Mesendoderm (in vitro differentiated cells): ENCODE results near the gene C18orf63.

Source experiments
- DNase-seq: peaks from one replicate; pipeline ENCODE4 v3.0.0; 2013
- H2AK5ac ChIP-seq: 2 replicates; pipeline ENCODE4 v1.6.1; 2013; ENCODE audit warnings: low read length, inconsistent platforms
- H2BK120ac ChIP-seq: 2 replicates; pipeline ENCODE4 v1.6.1; 2013; ENCODE audit warnings: low read depth, mild to moderate bottlenecking, low read length, moderate library complexity, mixed read lengths
- H2BK15ac ChIP-seq: replicated peaks from 2 replicates; pipeline ENCODE4 v1.6.1; 2013; ENCODE audit warnings: low read depth, mild to moderate bottlenecking, moderate library complexity
- H2BK5ac ChIP-seq: 2 replicates; pipeline ENCODE4 v1.6.1; 2013; ENCODE audit warnings: low read length, inconsistent platforms
- H3K18ac ChIP-seq: 2 replicates; pipeline ENCODE4 v1.6.1; 2013; ENCODE audit warnings: mild to moderate bottlenecking, low read length, mixed read lengths
- H3K23ac ChIP-seq: one replicate; pipeline ENCODE4 v1.6.1; 2013; ENCODE audit warnings: low read length
- H3K27ac ChIP-seq: 2 replicates; pipeline ENCODE4 v1.5.1; 2013; ENCODE audit warnings: low read depth, mild to moderate bottlenecking, inconsistent platforms, low read length, moderate library complexity
- H3K27me3 ChIP-seq: 2 replicates; pipeline ENCODE4 v1.6.1; 2013; ENCODE audit warnings: low read length, control low read depth, mild to moderate bottlenecking, inconsistent platforms; ENCODE audit not compliant: insufficient read depth, poor library complexity
- H3K36me3 ChIP-seq: 2 replicates; pipeline ENCODE4 v1.6.1; 2013; ENCODE audit warnings: low read length, inconsistent platforms; ENCODE audit not compliant: control insufficient read depth, insufficient read depth
- H3K4ac ChIP-seq: one replicate; pipeline ENCODE4 v1.6.1; 2013; ENCODE audit warnings: low read depth, mild to moderate bottlenecking, low read length, moderate library complexity
- H3K4me1 ChIP-seq: 2 replicates; pipeline ENCODE4 v1.6.1; 2013; ENCODE audit warnings: low read depth, low read length, inconsistent platforms; ENCODE audit not compliant: control insufficient read depth
- H3K4me2 ChIP-seq: 2 replicates; pipeline ENCODE4 v1.6.1; 2013; ENCODE audit warnings: low read length
- H3K4me3 ChIP-seq: 2 replicates; pipeline ENCODE4 v1.5.1; 2013; ENCODE audit warnings: mild to moderate bottlenecking, low read length
- H3K56ac ChIP-seq: one replicate; pipeline ENCODE4 v1.6.1; 2013; ENCODE audit warnings: low read length
- H3K79me1 ChIP-seq: 2 replicates; pipeline ENCODE4 v1.6.1; 2013; ENCODE audit warnings: low read length, inconsistent platforms
- H3K79me2 ChIP-seq: 2 replicates; pipeline ENCODE4 v1.6.1; 2013; ENCODE audit warnings: mild to moderate bottlenecking, low read length; ENCODE audit not compliant: control insufficient read depth, insufficient read depth
- H3K9ac ChIP-seq: 2 replicates; pipeline ENCODE4 v1.6.1; 2013; ENCODE audit warnings: low read length, inconsistent platforms
- H4K5ac ChIP-seq: one replicate; pipeline ENCODE4 v1.6.1; 2013; ENCODE audit warnings: low read length
- H4K8ac ChIP-seq: one replicate; pipeline ENCODE4 v1.6.1; 2013; ENCODE audit warnings: low read depth, mild to moderate bottlenecking, control low read depth, low read length, moderate library complexity
- WGBS: extraction: QIAGEN DNeasy Blood & Tissue Kit; methylation state at CpG from one replicate; pipeline ENCODE4 v1.1.7; 2013; ENCODE audit warnings: low lambda C conversion rate, missing lambda C conversion rate; ENCODE audit not compliant: insufficient coverage; ENCODE audit errors: extremely low coverage; 5-methylcytosine and 5-hydroxymethylcytosine counted together

Gene C18orf63

DNA sequence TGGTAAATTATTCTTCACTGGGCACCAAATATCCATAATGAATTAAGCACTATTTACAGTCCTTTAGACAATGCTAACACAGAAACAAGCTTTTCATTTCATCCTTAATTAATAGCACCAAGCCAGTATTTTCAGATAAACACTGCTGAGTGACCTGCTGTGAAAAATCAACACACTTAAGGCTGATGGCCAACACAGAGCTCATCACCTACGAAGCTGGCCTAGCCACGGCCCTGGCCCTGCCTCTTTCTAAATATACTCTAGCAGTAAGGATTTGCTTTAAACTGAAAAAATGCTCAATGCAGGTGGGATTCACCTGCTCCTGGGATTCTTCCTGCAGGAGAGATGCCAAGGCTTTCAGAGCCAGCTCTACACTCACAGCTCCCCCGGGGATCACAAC is 42.2 kb upstream of the C18orf63 start:
- H2BK5ac ChIP-seq: no peak overlapping the region
- H3K27me3 ChIP-seq: no peaks in the 10 kb centered on the region
- H4K8ac ChIP-seq: no peak overlapping the region
- no peak overlapping the region for H2BK15ac ChIP-seq
- no peak overlapping the region for H3K23ac ChIP-seq
- H2AK5ac ChIP-seq: no peak overlapping the region
- no peak overlapping the region for H3K18ac ChIP-seq
- H3K56ac ChIP-seq: no peak overlapping the region
- H3K4ac ChIP-seq: no peak overlapping the region
- peaks cover 1% of the 10 kb centered on the region for H3K79me2 ChIP-seq
- no peaks in the 10 kb centered on the region for H3K36me3 ChIP-seq
- no peak overlapping the region for H2BK120ac ChIP-seq
- H3K9ac ChIP-seq: no peak overlapping the region
- H4K5ac ChIP-seq: no peak overlapping the region
- no CpG with 5 or more reads among the region's 3 CpGs for WGBS
- no peak overlapping the region for H3K27ac ChIP-seq
- DNase-seq: no peak
- peaks cover 1% of the 10 kb centered on the region for H3K79me1 ChIP-seq
- H3K4me3 ChIP-seq: no peak overlapping the region
- H3K4me1 ChIP-seq: peaks cover 3% of the 10 kb centered on the region
- no peak overlapping the region for H3K4me2 ChIP-seq

DNA sequence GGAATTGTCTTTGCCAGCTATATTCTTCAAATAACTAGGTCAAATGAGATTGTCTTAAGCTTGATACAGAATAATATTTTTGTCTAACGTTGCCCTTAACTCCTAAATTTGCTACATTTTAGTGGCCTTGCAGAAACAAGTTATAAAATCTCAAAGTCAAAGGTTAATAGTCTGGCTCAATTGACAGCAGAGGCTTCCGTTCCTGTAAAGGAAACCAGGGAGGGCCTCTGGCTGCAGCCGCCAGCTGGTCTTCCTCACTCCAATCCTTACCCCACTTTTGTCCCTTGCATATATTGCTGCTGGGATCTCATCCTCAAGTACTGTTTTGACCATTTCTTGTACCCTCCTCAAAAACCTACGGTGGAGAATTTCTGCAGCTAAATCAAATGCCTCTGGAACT is 40.9 kb upstream of the C18orf63 start:
- Histone ChIP-seq H3K27ac (no peak overlapping the region), H3K36me3 (no peaks in the 10 kb centered on the region), H3K18ac (no peak overlapping the region), H3K4ac (no peak overlapping the region), H3K79me2 (peaks cover under 1% of the 10 kb centered on the region), H2BK5ac (no peak overlapping the region), H3K4me1 (peaks cover under 1% of the 10 kb centered on the region), H3K79me1 (peaks cover under 1% of the 10 kb centered on the region), H2BK120ac (no peak overlapping the region), H3K9ac (no peak overlapping the region), H3K4me3 (no peak overlapping the region), H4K8ac (no peak overlapping the region), H3K23ac (no peak overlapping the region), H2AK5ac (no peak overlapping the region), H3K56ac (no peak overlapping the region), H3K27me3 (no peaks in the 10 kb centered on the region), H2BK15ac (no peak overlapping the region), H4K5ac (no peak overlapping the region), H3K4me2 (no peak overlapping the region)
- WGBS: no CpG with 5 or more reads among the region's 4 CpGs
- DNase-seq: no peak

- Histone ChIP-seq H3K27me3 (no peaks in the 10 kb centered on the region), H3K56ac (no peak overlapping the region), H2BK15ac (no peak overlapping the region), H3K36me3 (no peaks in the 10 kb centered on the region), H3K4ac (no peak overlapping the region), H3K4me1 (no peaks in the 10 kb centered on the region), H2BK120ac (no peak overlapping the region), H3K4me3 (no peak overlapping the region), H3K23ac (no peak overlapping the region), H3K9ac (no peak overlapping the region), H3K79me1 (no peaks in the 10 kb centered on the region), H3K18ac (no peak overlapping the region), H3K4me2 (no peak overlapping the region), H3K79me2 (peaks cover 2% of the 10 kb centered on the region), H3K27ac (no peak overlapping the region), H4K8ac (no peak overlapping the region), H4K5ac (no peak overlapping the region), H2AK5ac (no peak overlapping the region), H2BK5ac (no peak overlapping the region)
- no peak for DNase-seq
- no CpG with 5 or more reads among the region's 11 CpGs for WGBS
These were observed 39.9 kb upstream of the C18orf63 start for GRCh38 chr18:74275736-74276135.

DNA sequence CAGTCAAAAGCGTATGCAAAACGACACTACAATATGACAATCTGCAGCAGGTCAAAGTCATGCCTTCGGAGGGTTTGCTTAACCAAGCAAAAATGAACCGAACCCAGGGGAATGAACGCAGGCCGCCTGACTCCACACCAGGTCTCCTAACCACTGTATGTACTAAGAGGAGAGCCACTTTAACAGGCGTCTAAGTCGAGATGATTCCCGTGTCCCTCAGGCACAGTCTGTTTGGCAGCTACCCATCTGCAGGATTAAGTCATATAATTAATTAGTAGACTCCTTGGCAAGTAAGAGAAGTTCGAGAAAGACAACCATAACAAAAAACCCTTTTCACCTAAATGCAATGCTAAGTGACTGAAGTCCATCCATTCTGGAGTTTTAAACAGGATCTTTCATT is 39.0 kb upstream of the C18orf63 start:
- H3K27ac ChIP-seq: no peak overlapping the region

GRCh38 chr18:74277296-74277695 is 38.3 kb upstream of the C18orf63 start:
- Histone ChIP-seq H3K18ac (no peak overlapping the region), H3K36me3 (no peaks in the 10 kb centered on the region), H2BK15ac (no peak overlapping the region), H3K4me2 (no peak overlapping the region), H3K27me3 (no peaks in the 10 kb centered on the region), H3K56ac (no peak overlapping the region), H4K8ac (no peak overlapping the region), H3K4me1 (peaks cover 10% of the 10 kb centered on the region), H3K4ac (no peak overlapping the region), H3K79me2 (peaks cover 2% of the 10 kb centered on the region), H2BK5ac (no peak overlapping the region), H2BK120ac (no peak overlapping the region), H3K23ac (no peak overlapping the region), H3K4me3 (no peak overlapping the region), H3K27ac (no peak overlapping the region), H3K9ac (no peak overlapping the region), H2AK5ac (no peak overlapping the region), H4K5ac (no peak overlapping the region), H3K79me1 (peaks cover 2% of the 10 kb centered on the region)
- no peak for DNase-seq
- WGBS: no CpG with 5 or more reads among the region's 2 CpGs

More for the DNA sequence above, 39.0 kb upstream of the C18orf63 start:
- H3K4me2 ChIP-seq: no peak overlapping the region
- H3K4me3 ChIP-seq: no peak overlapping the region
- no peak overlapping the region for H4K8ac ChIP-seq
- WGBS: no CpG with 5 or more reads among the region's 10 CpGs
- H3K9ac ChIP-seq: no peak overlapping the region
- H2BK15ac ChIP-seq: no peak overlapping the region
- peaks cover 6% of the 10 kb centered on the region for H3K4me1 ChIP-seq
- H2BK120ac ChIP-seq: no peak overlapping the region
- peaks cover 2% of the 10 kb centered on the region for H3K79me2 ChIP-seq
- H3K23ac ChIP-seq: no peak overlapping the region
- H3K36me3 ChIP-seq: no peaks in the 10 kb centered on the region
- H3K4ac ChIP-seq: no peak overlapping the region
- DNase-seq: no peak
- H3K18ac ChIP-seq: no peak overlapping the region
- no peaks in the 10 kb centered on the region for H3K79me1 ChIP-seq
- H4K5ac ChIP-seq: no peak overlapping the region
- H3K27me3 ChIP-seq: no peaks in the 10 kb centered on the region
- no peak overlapping the region for H2AK5ac ChIP-seq
- H2BK5ac ChIP-seq: no peak overlapping the region
- H3K56ac ChIP-seq: no peak overlapping the region

- Histone ChIP-seq H2BK15ac (no peak overlapping the region), H3K27ac (no peak overlapping the region), H3K23ac (no peak overlapping the region), H3K4me1 (peaks cover 17% of the 10 kb centered on the region), H3K4me2 (no peak overlapping the region), H3K79me1 (peaks cover 2% of the 10 kb centered on the region), H3K9ac (no peak overlapping the region), H3K27me3 (no peaks in the 10 kb centered on the region), H4K5ac (no peak overlapping the region), H4K8ac (no peak overlapping the region), H2AK5ac (no peak overlapping the region), H3K79me2 (peaks cover 2% of the 10 kb centered on the region), H3K18ac (no peak overlapping the region), H2BK5ac (no peak overlapping the region), H3K56ac (no peak overlapping the region), H2BK120ac (no peak overlapping the region), H3K4me3 (no peak overlapping the region), H3K4ac (no peak overlapping the region), H3K36me3 (no peaks in the 10 kb centered on the region)
- no peak for DNase-seq
- no CpG with 5 or more reads among the region's 7 CpGs for WGBS
These were observed 37.6 kb upstream of the C18orf63 start for GRCh38 chr18:74278058-74278457.
